ENCODE measurements around the gene MSH5.

MSH5 gene

GRCh38 chr6:31713991-31714684, 25.7 kb upstream of the MSH5 start:
- DNase-seq = no peak

- DNase-seq = no peak
Observed at GRCh38 chr6:31715022-31715958, 24.5 kb upstream of the MSH5 start, which contains the start of gene LY6G6D. Gene LY6G6D (plus strand): TSS chr6:31715348. CDS start chr6:31715356, 8 bp downstream.

GRCh38 chr6:31717499-31718222, 22.1 kb upstream of the MSH5 start:
- no peak for DNase-seq

GRCh38 chr6:31718265-31718664, 21.5 kb upstream of the MSH5 start:
- DNase-seq = no peak

- no peak for DNase-seq
Observed at GRCh38 chr6:31719001-31719400, 20.8 kb upstream of the MSH5 start.

- no peak for DNase-seq
Observed at GRCh38 chr6:31720196-31720770, 19.5 kb upstream of the MSH5 start.

GRCh38 chr6:31721351-31722020, 18.3 kb upstream of the MSH5 start, which contains the start of gene LY6G6C:
Gene LY6G6C (minus strand): TSS chr6:31721746. CDS start chr6:31721679, 67 bp downstream.
- DNase-seq = no peak

- no peak for DNase-seq
Observed at GRCh38 chr6:31722173-31722572, 17.6 kb upstream of the MSH5 start.

- no peak for DNase-seq
Observed at GRCh38 chr6:31723245-31723979, 16.4 kb upstream of the MSH5 start, which contains the start of gene MPIG6B. Gene MPIG6B (plus strand): TSS chr6:31723373. CDS start chr6:31723384, 11 bp downstream.

- no peak for DNase-seq
Observed at GRCh38 chr6:31723980-31724691, 15.7 kb upstream of the MSH5 start.

- DNase-seq = no peak
Observed at GRCh38 chr6:31725502-31726350, 14.1 kb upstream of the MSH5 start.

GRCh38 chr6:31727034-31727716, 12.6 kb upstream of the MSH5 start:
- no peak for DNase-seq

GRCh38 chr6:31727717-31728671, 11.8 kb upstream of the MSH5 start:
- DNase-seq = no peak

GRCh38 chr6:31728767-31729514, 10.9 kb upstream of the MSH5 start, which contains the start of gene DDAH2:
Gene DDAH2 (minus strand): TSS chr6:31729299. CDS start chr6:31729161, 138 bp downstream.
- no peak for DNase-seq

- DNase-seq = peak; percentile 87
Observed at GRCh38 chr6:31729515-31729978, 10.3 kb upstream of the MSH5 start.

- peak; percentile 83 for DNase-seq
Observed at GRCh38 chr6:31729979-31730630, 9.7 kb upstream of the MSH5 start.
